Measurements from ENCODE around the gene LRP1. TPM values are rescaled to one million over a fixed set of nuclear protein-coding genes. Genes with fewer than 3 reads are reported as not detected.

LRP1 gene
- polyA plus RNA-seq, 1 experiment: 117 TPM

GRCh38 chr12:57236925-57237595, 108.8 kb downstream of the LRP1 start:
- no peak for DNase-seq (ENCODE audit: low read depth)
- no peak overlapping the region for H3K4me3 ChIP-seq (ENCODE audit: low read depth, low read length)
- ChIA-PET CTCF (interaction anchor here (0.8 to 14.1 kb wide), 4 partner anchors 9 to 125 kb away, joined by 3 to 334 read pairs (median 128); partner anchors contain the start of genes NXPH4 and SHMT2), POLR2A (interaction anchor here (1.5 kb wide), 1 partner anchor 7 kb away, joined by 5 read pairs; the partner anchor contains the start of gene SHMT2)
- peaks cover 35% of the 10 kb centered on the region for H3K36me3 ChIP-seq (ENCODE audit: control insufficient read depth, insufficient read depth, low read length)
- TF ChIP-seq, protein P1, sequence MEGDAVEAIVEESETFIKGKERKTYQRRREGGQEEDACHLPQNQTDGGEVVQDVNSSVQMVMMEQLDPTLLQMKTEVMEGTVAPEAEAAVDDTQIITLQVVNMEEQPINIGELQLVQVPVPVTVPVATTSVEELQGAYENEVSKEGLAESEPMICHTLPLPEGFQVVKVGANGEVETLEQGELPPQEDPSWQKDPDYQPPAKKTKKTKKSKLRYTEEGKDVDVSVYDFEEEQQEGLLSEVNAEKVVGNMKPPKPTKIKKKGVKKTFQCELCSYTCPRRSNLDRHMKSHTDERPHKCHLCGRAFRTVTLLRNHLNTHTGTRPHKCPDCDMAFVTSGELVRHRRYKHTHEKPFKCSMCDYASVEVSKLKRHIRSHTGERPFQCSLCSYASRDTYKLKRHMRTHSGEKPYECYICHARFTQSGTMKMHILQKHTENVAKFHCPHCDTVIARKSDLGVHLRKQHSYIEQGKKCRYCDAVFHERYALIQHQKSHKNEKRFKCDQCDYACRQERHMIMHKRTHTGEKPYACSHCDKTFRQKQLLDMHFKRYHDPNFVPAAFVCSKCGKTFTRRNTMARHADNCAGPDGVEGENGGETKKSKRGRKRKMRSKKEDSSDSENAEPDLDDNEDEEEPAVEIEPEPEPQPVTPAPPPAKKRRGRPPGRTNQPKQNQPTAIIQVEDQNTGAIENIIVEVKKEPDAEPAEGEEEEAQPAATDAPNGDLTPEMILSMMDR (IDR thresholded peaks at IDR 0.05; ENCODE audit: insufficient read depth, low read depth, low read length): no peak
- no peaks in the 10 kb centered on the region; the same call in 1 of the 2 replicates for H3K27me3 ChIP-seq (ENCODE audit: control insufficient read depth, insufficient read depth, low read length)

- Histone ChIP-seq H3K4me3 (ENCODE audit: low read depth, low read length) (no peak overlapping the region), H3K27me3 (ENCODE audit: control insufficient read depth, insufficient read depth, low read length) (no peaks in the 10 kb centered on the region; the same call in 1 of the 2 replicates), H3K36me3 (ENCODE audit: control insufficient read depth, insufficient read depth, low read length) (peaks cover 30% of the 10 kb centered on the region)
- ChIA-PET POLR2A (interaction anchor here (1.5 kb wide), 1 partner anchor 8 kb away, joined by 5 read pairs; the partner anchor contains the start of gene SHMT2), CTCF (interaction anchor here (1.0 to 14.1 kb wide), 6 partner anchors 9 to 216 kb away, joined by 3 to 334 read pairs (median 38); partner anchors contain the start of genes INHBE, NXPH4 and SHMT2)
- TF ChIP-seq, protein P1 (IDR thresholded peaks at IDR 0.05; ENCODE audit: insufficient read depth, low read depth, low read length): no peak
- DNase-seq (ENCODE audit: low read depth): no peak
Measured at GRCh38 chr12:57237596-57237931, 109.3 kb downstream of the LRP1 start.

DNA sequence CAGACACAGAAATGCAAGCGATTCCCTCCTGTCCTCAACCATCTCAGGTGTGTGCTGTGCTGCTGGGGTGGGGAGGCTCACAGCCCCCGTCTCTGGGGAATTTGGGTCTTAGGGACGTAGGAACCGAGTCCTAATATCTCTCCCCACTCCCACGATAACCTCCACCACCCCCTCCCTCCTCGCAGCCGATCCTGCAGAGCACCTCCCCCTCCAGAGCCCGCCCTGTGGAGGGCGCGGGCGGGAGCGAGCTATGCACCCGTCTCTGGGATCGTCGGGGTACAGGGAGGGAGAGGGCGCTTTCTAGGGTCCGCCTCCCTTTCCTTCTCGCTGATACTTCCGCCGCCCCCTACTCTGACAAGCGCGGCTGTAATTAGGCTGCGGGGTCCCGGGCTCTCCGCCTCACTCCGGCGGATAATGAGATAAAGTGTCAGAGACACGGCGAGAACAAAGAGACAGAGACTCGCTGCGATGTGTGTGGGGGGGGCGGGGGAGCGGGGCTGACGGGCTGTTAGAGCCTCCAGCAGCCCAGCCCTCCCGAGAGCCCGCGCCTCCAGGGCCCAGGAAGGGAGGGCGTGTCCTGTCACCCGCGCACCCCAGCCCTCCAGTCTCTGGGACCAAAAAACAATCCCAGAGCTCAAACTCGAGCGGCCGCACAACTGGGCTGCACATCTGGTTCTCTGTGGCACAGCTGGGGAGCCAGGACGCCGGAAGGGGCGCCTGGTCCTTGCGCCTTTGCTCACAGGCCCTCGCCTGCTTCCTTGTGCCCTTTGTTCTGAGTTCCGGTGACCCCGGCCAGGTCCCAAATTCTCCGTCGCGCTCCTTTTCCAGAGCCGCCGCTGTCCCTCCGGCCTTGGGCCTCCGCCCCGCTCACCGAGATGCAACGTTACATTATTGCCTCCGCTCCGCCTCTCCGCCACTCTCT, 109.9 kb downstream of the LRP1 start:
- ChIA-PET CTCF (interaction anchor here (1.0 to 14.1 kb wide), 18 partner anchors 9 to 229 kb away, joined by 3 to 334 read pairs (median 5); partner anchors contain the start of genes INHBE, NXPH4, SHMT2 and STAC3), POLR2A (interaction anchor here (1.0 to 1.5 kb wide), 2 partner anchors 8 to 9 kb away, joined by 5 read pairs; partner anchors contain the start of gene SHMT2)
- TF ChIP-seq, protein P1 (IDR thresholded peaks at IDR 0.05; ENCODE audit: insufficient read depth, low read depth, low read length): peak; percentile 6; the same call in 1 of the 2 replicates
- Histone ChIP-seq H3K4me3 (ENCODE audit: low read depth, low read length) (peak overlapping the region; percentile 18; the same call in 1 of the 2 replicates), H3K27me3 (ENCODE audit: control insufficient read depth, insufficient read depth, low read length) (no peaks in the 10 kb centered on the region; the same call in 1 of the 2 replicates), H3K36me3 (ENCODE audit: control insufficient read depth, insufficient read depth, low read length) (peaks cover 24% of the 10 kb centered on the region)
- DNase-seq (ENCODE audit: low read depth): no peak

DNA sequence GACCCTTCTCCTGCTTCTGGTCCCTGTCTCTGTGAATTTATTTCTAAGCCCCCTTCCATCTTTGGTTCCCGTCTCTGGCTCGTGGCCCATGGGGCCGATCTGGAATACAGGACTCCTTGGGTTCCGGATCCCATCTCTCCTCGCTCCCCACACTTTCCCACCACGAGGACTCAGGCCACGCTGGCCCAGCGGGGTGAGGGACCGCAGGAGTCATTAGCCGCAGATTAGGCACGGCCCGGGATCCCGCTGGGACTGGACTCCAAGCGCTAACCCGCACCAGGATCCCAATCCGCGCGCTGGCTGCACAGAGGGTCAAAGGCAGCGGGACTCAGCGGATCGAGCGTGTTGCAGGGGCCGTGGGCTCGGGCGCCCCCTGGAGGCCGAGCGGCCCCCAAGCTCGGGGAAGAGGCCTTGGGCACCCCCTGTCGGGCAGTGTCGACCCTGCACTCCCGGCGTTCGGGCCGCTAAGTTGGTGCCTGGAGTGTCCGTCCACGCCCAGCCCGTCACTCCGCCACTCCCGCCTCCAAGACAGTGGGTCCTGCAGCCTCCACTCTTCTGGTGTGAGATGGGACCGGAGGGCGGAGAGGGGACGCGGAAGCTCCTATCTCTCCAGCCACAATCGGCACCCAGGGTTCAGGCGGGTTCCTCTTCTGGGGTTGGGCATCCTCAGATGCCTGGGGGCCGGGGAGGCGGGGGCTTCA, 110.7 kb downstream of the LRP1 start:
- peak; percentile 44 for DNase-seq (ENCODE audit: low read depth)
- ChIA-PET CTCF (interaction anchor here (0.8 to 14.1 kb wide), 26 partner anchors 8 to 236 kb away, joined by 3 to 334 read pairs (median 5); partner anchors contain the start of genes INHBE, NEMP1, NXPH4 and SHMT2), POLR2A (interaction anchor here (0.8 to 1.0 kb wide), 3 partner anchors 9 to 25 kb away, joined by 4 to 5 read pairs (median 4); partner anchors contain the start of gene SHMT2)
- Histone ChIP-seq H3K4me3 (ENCODE audit: low read depth, low read length) (peak overlapping the region; percentile 60), H3K27me3 (ENCODE audit: control insufficient read depth, insufficient read depth, low read length) (no peaks in the 10 kb centered on the region; the same call in 1 of the 2 replicates), H3K36me3 (ENCODE audit: control insufficient read depth, insufficient read depth, low read length) (peaks cover 17% of the 10 kb centered on the region)
- TF ChIP-seq, protein P1 (IDR thresholded peaks at IDR 0.05; ENCODE audit: insufficient read depth, low read depth, low read length): peak; percentile 100
